ENCODE measurements around the gene ATP2A2.

- TF ChIP-seq POLR2A (IDR thresholded peaks at IDR 0.05; ENCODE audit: low read depth, low read length) (no peak), CTCF (conservative IDR thresholded peaks at IDR 0.05; ENCODE audit: low read depth, low read length) (no peak), MXI1 (IDR thresholded peaks at IDR 0.05; ENCODE audit: borderline replicate concordance, low read depth, low read length) (no peak), RCOR1 (IDR thresholded peaks at IDR 0.05; ENCODE audit: insufficient replicate concordance, low read length) (no peak), RAD21 (IDR thresholded peaks at IDR 0.05; ENCODE audit: low read length) (no peak), CHD1 (IDR thresholded peaks at IDR 0.05; ENCODE audit: low read depth, low read length) (no peak), MAZ (IDR thresholded peaks at IDR 0.05; ENCODE audit: borderline replicate concordance, low read depth, low read length) (no peak)
Measured at GRCh38 chr12:110248096-110248447, 33.0 kb upstream of the ATP2A2 start.
